ENCODE results near the gene KRTAP3-1.
"Not testable (repeated sequence)": the region's sequence is repeated elsewhere in the genome, so short reads cannot be mapped to it uniquely, and the experiment has no call there.

Gene KRTAP3-1

GRCh38 chr17:41013606-41014005 is 4.7 kb upstream of the KRTAP3-1 start:
- DNase-seq, result no peak

GRCh38 chr17:41013181-41013580 is 4.3 kb upstream of the KRTAP3-1 start:
- DNase-seq, result no peak

GRCh38 chr17:41012326-41013120 is 3.6 kb upstream of the KRTAP3-1 start:
- DNase-seq, result no peak

GRCh38 chr17:41010441-41010840 is 1.5 kb upstream of the KRTAP3-1 start:
- DNase-seq, result no peak

- no peak for DNase-seq
Observed at GRCh38 chr17:41009936-41010335, 1.0 kb upstream of the KRTAP3-1 start.

GRCh38 chr17:41009301-41009760 is 403 bp upstream of the KRTAP3-1 start:
- DNase-seq, result no peak

- no peak for DNase-seq
Observed at GRCh38 chr17:41004397-41004796, 4.5 kb downstream of the KRTAP3-1 start.

- no peak for DNase-seq
Observed at GRCh38 chr17:41003926-41004325, 5.0 kb downstream of the KRTAP3-1 start.

- DNase-seq, result no peak
Observed at GRCh38 chr17:41002814-41003213, 6.1 kb downstream of the KRTAP3-1 start.

- DNase-seq, result no peak
Observed at GRCh38 chr17:41001795-41002194, 7.1 kb downstream of the KRTAP3-1 start.

GRCh38 chr17:40999563-40999962 is 9.4 kb downstream of the KRTAP3-1 start, which contains the start of gene KRTAP3-2:
Gene KRTAP3-2, minus strand, starts transcription at chr17:40999906. Its CDS starts 53 bp downstream, at chr17:40999853.
- DNase-seq, result not testable (repeated sequence)

GRCh38 chr17:40997361-40997760 is 11.6 kb downstream of the KRTAP3-1 start:
- DNase-seq, result no peak

GRCh38 chr17:40996829-40997228 is 12.1 kb downstream of the KRTAP3-1 start:
- no peak for DNase-seq

- no peak for DNase-seq
Observed at GRCh38 chr17:40995116-40995515, 13.8 kb downstream of the KRTAP3-1 start.

- no peak for DNase-seq
Observed at GRCh38 chr17:40993839-40994238, 15.1 kb downstream of the KRTAP3-1 start, which contains the start of gene KRTAP3-3. Gene KRTAP3-3, minus strand, starts transcription at chr17:40994164. Its CDS starts 67 bp downstream, at chr17:40994097.

GRCh38 chr17:40993084-40993483 is 15.8 kb downstream of the KRTAP3-1 start:
- no peak for DNase-seq

GRCh38 chr17:40992666-40993065 is 16.3 kb downstream of the KRTAP3-1 start:
- DNase-seq, result no peak

GRCh38 chr17:40986920-40987319 is 22.0 kb downstream of the KRTAP3-1 start:
- no peak for DNase-seq

GRCh38 chr17:40984226-40984625 is 24.7 kb downstream of the KRTAP3-1 start, which contains the start of gene KRT40:
Gene KRT40, minus strand, starts transcription at chr17:40984326. Its CDS starts 53 bp downstream, at chr17:40984273.
- no peak for DNase-seq

GRCh38 chr17:40981115-40981514 is 27.8 kb downstream of the KRTAP3-1 start:
- DNase-seq, result no peak

GRCh38 chr17:40980596-40980995 is 28.3 kb downstream of the KRTAP3-1 start:
- no peak for DNase-seq

GRCh38 chr17:40980117-40980516 is 28.8 kb downstream of the KRTAP3-1 start:
- no peak for DNase-seq

- DNase-seq, result no peak
Observed at GRCh38 chr17:40978575-40979151, 30.3 kb downstream of the KRTAP3-1 start.

GRCh38 chr17:40975516-40975915 is 33.4 kb downstream of the KRTAP3-1 start:
- no peak for DNase-seq
